Keratinocyte (primary cell): ENCODE measurements around the gene ITPKB.

Source experiments
- EZH2 ChIP-seq: IDR thresholded peaks from one replicate; pipeline ENCODE4 v1.6.1; 2012; ENCODE audit warnings: inconsistent platforms, mild to moderate bottlenecking, low read length, moderate library complexity
- TF ChIP-seq, protein P1 (sequence below), 3 experiments: IDR thresholded peaks in 1 of 3; conservative IDR thresholded peaks in 1 of 3; optimal IDR thresholded peaks in 1 of 3; 2 replicates in 2 of 3; 3 replicates in 1 of 3; pipeline versions ENCODE3 to v1.5.1; 2011; ENCODE audit warnings: low read length in 3 of 3, mild to moderate bottlenecking in 3 of 3, moderate library complexity in 2 of 3, control low read depth in 1 of 3, inconsistent platforms in 1 of 3; ENCODE audit not compliant: insufficient read depth in 2 of 3; ENCODE audit errors: extremely low read depth in 1 of 3

DNA sequence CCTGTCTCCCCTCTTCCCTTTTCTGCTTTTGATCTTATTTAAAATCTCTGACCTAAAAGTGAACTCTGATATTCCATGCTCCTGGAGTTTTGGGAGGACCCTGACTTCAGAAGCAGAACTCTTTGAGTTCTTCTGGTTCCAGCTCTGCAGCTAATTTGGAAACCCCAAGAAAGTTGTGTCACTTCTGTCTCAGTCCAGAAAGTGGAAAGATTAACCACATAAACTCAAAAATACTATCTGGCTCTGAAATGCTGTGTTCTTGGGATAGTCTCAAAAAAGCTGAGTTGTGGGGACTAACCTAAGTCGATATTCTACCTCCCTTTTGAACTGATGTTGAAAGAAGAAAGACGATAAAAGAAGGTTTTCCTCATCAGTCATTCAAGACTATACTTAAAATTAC is 59.8 kb downstream of the ITPKB start:
- TF ChIP-seq, protein P1, sequence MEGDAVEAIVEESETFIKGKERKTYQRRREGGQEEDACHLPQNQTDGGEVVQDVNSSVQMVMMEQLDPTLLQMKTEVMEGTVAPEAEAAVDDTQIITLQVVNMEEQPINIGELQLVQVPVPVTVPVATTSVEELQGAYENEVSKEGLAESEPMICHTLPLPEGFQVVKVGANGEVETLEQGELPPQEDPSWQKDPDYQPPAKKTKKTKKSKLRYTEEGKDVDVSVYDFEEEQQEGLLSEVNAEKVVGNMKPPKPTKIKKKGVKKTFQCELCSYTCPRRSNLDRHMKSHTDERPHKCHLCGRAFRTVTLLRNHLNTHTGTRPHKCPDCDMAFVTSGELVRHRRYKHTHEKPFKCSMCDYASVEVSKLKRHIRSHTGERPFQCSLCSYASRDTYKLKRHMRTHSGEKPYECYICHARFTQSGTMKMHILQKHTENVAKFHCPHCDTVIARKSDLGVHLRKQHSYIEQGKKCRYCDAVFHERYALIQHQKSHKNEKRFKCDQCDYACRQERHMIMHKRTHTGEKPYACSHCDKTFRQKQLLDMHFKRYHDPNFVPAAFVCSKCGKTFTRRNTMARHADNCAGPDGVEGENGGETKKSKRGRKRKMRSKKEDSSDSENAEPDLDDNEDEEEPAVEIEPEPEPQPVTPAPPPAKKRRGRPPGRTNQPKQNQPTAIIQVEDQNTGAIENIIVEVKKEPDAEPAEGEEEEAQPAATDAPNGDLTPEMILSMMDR (optimal IDR thresholded peaks at IDR 0.05 in 1 of 3, IDR thresholded peaks at IDR 0.05 in 1 of 3, conservative IDR thresholded peaks at IDR 0.05 in 1 of 3; ENCODE audit: extremely low read depth in 1 of 3, insufficient read depth in 2 of 3, low read length in 3 of 3) = no peak
- no peak for TF ChIP-seq EZH2
